ENCODE data around the gene SERPINA10. TPM values are rescaled to one million over a fixed set of nuclear protein-coding genes. Genes with fewer than 3 reads are reported as not detected.
A peak's percentile ranks its signal among the peaks of the same experiment; 100 is the strongest.

SERPINA10 gene
- total and polyA plus RNA-seq, 7 donors, result not detected

GRCh38 chr14:94322648-94323570 lies 29.8 kb upstream of the SERPINA10 start, which contains the start of gene SERPINA6:
SERPINA6 (minus strand) TSS chr14:94323336; CDS start chr14:94314648, 8,688 bp downstream.
- Histone ChIP-seq H3K4me1 (no peaks in the 10 kb centered on the region), H3K4me3 (no peak within 1 kb of the TSS), H3K9me3 (no peaks in the 10 kb centered on the region), H3K27ac (no peak within 1 kb of the TSS), H3K27me3 (ENCODE audit: insufficient read depth in 3 of 3, low read length in 2 of 3) (peaks cover 0 to 1% (median 0%) of the 10 kb centered on the region in 3 donors), H3K36me3 (ENCODE audit: insufficient read depth in 1 of 2, low read depth in 1 of 2) (no peaks in the 10 kb centered on the region)
- no peak for TF ChIP-seq CTCF (IDR thresholded peaks at IDR 0.05)
- ATAC-seq, result no peak
- 51 to 64% (median 60%) methylated on average over 15 of the region's 15 CpGs for WGBS, 3 donors
- intact Hi-C loops (cut with DNase I), result no loop called here
- DNase-seq, result no peak

GRCh38 chr14:94321421-94322271 lies 28.6 kb upstream of the SERPINA10 start:
- intact Hi-C loops (cut with DNase I), result no loop called here
- Histone ChIP-seq H3K4me3 (no peak overlapping the region), H3K4me1 (no peaks in the 10 kb centered on the region), H3K27ac (no peak overlapping the region), H3K27me3 (ENCODE audit: insufficient read depth in 3 of 3, low read length in 2 of 3) (peaks cover 0 to 1% (median 0%) of the 10 kb centered on the region in 3 donors), H3K36me3 (ENCODE audit: insufficient read depth in 1 of 2, low read depth in 1 of 2) (no peaks in the 10 kb centered on the region), H3K9me3 (no peaks in the 10 kb centered on the region)
- no peak for TF ChIP-seq CTCF (IDR thresholded peaks at IDR 0.05)
- ATAC-seq (no peak), DNase-seq (no peak)
- WGBS, 3 donors, result 82 to 89% (median 83%) methylated on average over 5 of the region's 5 CpGs

GRCh38 chr14:94320243-94320642 lies 27.2 kb upstream of the SERPINA10 start:
- WGBS, 3 donors, result 38 to 54% (median 42%) methylated on average over 5 of the region's 5 CpGs
- intact Hi-C loops (cut with DNase I), result no loop called here
- ATAC-seq, result no peak

GRCh38 chr14:94317259-94317658 lies 24.2 kb upstream of the SERPINA10 start:
- no peak for TF ChIP-seq CTCF (IDR thresholded peaks at IDR 0.05)
- intact Hi-C loops (cut with DNase I), result no loop called here
- H3K4me3 ChIP-seq, result no peak overlapping the region
- DNase-seq, result peak in 1 of 2 donors; percentile 51
- no peaks in the 10 kb centered on the region for H3K36me3 ChIP-seq (ENCODE audit: insufficient read depth in 1 of 2, low read depth in 1 of 2)
- no peak for ATAC-seq
- WGBS, 3 donors, result 29 to 32% (median 31%) methylated on average over 4 of the region's 4 CpGs
- no peaks in the 10 kb centered on the region for H3K4me1 ChIP-seq
- no peaks in the 10 kb centered on the region for H3K9me3 ChIP-seq
- H3K27ac ChIP-seq, result no peak overlapping the region
- H3K27me3 ChIP-seq (ENCODE audit: insufficient read depth in 3 of 3, low read length in 2 of 3), result no peaks in the 10 kb centered on the region

More at GRCh38 chr14:94320243-94320642, 27.2 kb upstream of the SERPINA10 start:
- H3K4me1 ChIP-seq, result no peaks in the 10 kb centered on the region
- no peak overlapping the region for H3K27ac ChIP-seq
- DNase-seq, result no peak
- H3K36me3 ChIP-seq (ENCODE audit: insufficient read depth in 1 of 2, low read depth in 1 of 2), result no peaks in the 10 kb centered on the region
- peaks cover 0 to 1% (median 0%) of the 10 kb centered on the region in 3 donors for H3K27me3 ChIP-seq (ENCODE audit: insufficient read depth in 3 of 3, low read length in 2 of 3)
- H3K4me3 ChIP-seq, result no peak overlapping the region
- TF ChIP-seq CTCF (IDR thresholded peaks at IDR 0.05), result no peak
- H3K9me3 ChIP-seq, result no peaks in the 10 kb centered on the region
